OCI-LY1 (cell line): Measurements from ENCODE around the gene FAM107B.

ENCODE experiments used
- H2AFZ ChIP-seq: fragments of 200-600 bp; sonication (generic), shearing (Covaris generic); 2 replicates; pipeline ENCODE4 v1.6.0; 2014; ENCODE audit warnings: antibody characterized with exemption, mild to moderate bottlenecking, low read length
- H3F3A ChIP-seq: fragments of 200-600 bp; sonication (generic), shearing (Covaris generic); 2 replicates; pipeline ENCODE4 v1.6.0; 2014; ENCODE audit warnings: mild to moderate bottlenecking, antibody characterized with exemption, low read length, moderate library complexity; ENCODE audit not compliant: insufficient read depth
- H3K27ac ChIP-seq: fragments of 200-600 bp; sonication (generic); 2 replicates; pipeline ENCODE4 v1.5.1; 2014; ENCODE audit warnings: low read length, mixed run types, mild to moderate bottlenecking, low read depth; ENCODE audit not compliant: poor library complexity, severe bottlenecking
- H3K27me3 ChIP-seq: fragments of 200-600 bp; sonication (generic); 2 replicates; pipeline ENCODE4 v1.6.0; 2014; ENCODE audit warnings: antibody characterized with exemption, mild to moderate bottlenecking, low read length, moderate library complexity; ENCODE audit not compliant: insufficient read depth
- H3K36me3 ChIP-seq: fragments of 200-600 bp; sonication (generic); 2 replicates; pipeline ENCODE4 v1.6.1; 2014; ENCODE audit warnings: mild to moderate bottlenecking, antibody characterized with exemption, low read length, moderate library complexity, mixed read lengths; ENCODE audit not compliant: insufficient read depth
- H3K4me1 ChIP-seq: fragments of 200-600 bp; sonication (generic); 2 replicates; pipeline ENCODE4 v1.5.1; 2014; ENCODE audit warnings: mild to moderate bottlenecking, low read length, moderate library complexity; ENCODE audit not compliant: insufficient read depth, severe bottlenecking
- H3K4me2 ChIP-seq: fragments of 200-600 bp; sonication (generic), shearing (Covaris generic); 2 replicates; pipeline ENCODE4 v1.6.1; 2014; ENCODE audit warnings: low read length
- H3K4me3 ChIP-seq: fragments of 200-600 bp; sonication (generic); 2 replicates; pipeline ENCODE4 v1.5.1; 2014; ENCODE audit warnings: low read length, low read depth, mild to moderate bottlenecking, mixed read lengths; ENCODE audit not compliant: poor library complexity, severe bottlenecking
- H3K79me2 ChIP-seq: fragments of 200-600 bp; shearing (Covaris generic); 2 replicates; pipeline ENCODE4 v1.6.1; 2016; ENCODE audit warnings: mixed run types, low read length, mixed read lengths; ENCODE audit not compliant: insufficient read depth
- H3K9ac ChIP-seq: fragments of 200-600 bp; sonication (generic), shearing (Covaris generic); 2 replicates; pipeline ENCODE4 v1.6.1; 2014; ENCODE audit warnings: mild to moderate bottlenecking, low read length, mixed read lengths
- H3K9me2 ChIP-seq: fragments of 200-600 bp; sonication (generic), shearing (Covaris generic); 2 replicates; pipeline ENCODE4 v1.6.1; 2014; ENCODE audit warnings: low read depth, mild to moderate bottlenecking, low read length, mixed read lengths
- H3K9me3 ChIP-seq: fragments of 200-600 bp; shearing (Covaris generic); 2 replicates; pipeline ENCODE4 v1.6.1; 2014; ENCODE audit warnings: low read length, mixed read lengths
- H4K20me1 ChIP-seq: fragments of 200-600 bp; sonication (generic), shearing (Covaris generic); 2 replicates; pipeline ENCODE4 v1.6.0; 2016; ENCODE audit warnings: mild to moderate bottlenecking, low read length; ENCODE audit not compliant: insufficient read depth
- CTCF ChIP-seq: fragments of 200-600 bp; sonication (generic), shearing (Covaris generic); IDR thresholded peaks from 2 replicates; pipeline ENCODE4 v1.5.1; 2017; ENCODE audit warnings: mild to moderate bottlenecking, antibody characterized with exemption, low read length, moderate library complexity, mixed read lengths
- EZH2 ChIP-seq: fragments of 200-600 bp; sonication (generic), shearing (Covaris generic); IDR thresholded peaks from 2 replicates; pipeline ENCODE4 v1.8.0; 2017; ENCODE audit warnings: borderline replicate concordance, mixed run types, mild to moderate bottlenecking, antibody characterized with exemption, low read length, moderate library complexity, mixed read lengths

Gene FAM107B

GRCh38 chr10:14571866-14572507 lies 202.7 kb downstream of the FAM107B start:
- H2AFZ ChIP-seq = no peak overlapping the region
- H3K4me1 ChIP-seq = peaks cover 81% of the 10 kb centered on the region
- H3K9ac ChIP-seq = no peak overlapping the region; the same call in 1 of the 2 replicates
- TF ChIP-seq CTCF = no peak
- peaks cover 2% of the 10 kb centered on the region; the same call in 1 of the 2 replicates for H4K20me1 ChIP-seq
- peak overlapping the region; percentile 18 for H3K4me3 ChIP-seq
- H3K79me2 ChIP-seq = peaks cover 97% of the 10 kb centered on the region
- no peaks in the 10 kb centered on the region for H3K27me3 ChIP-seq
- H3K4me2 ChIP-seq = peak overlapping the region; percentile 55
- no peaks in the 10 kb centered on the region for H3K9me3 ChIP-seq
- H3F3A ChIP-seq = no peaks in the 10 kb centered on the region
- H3K9me2 ChIP-seq = no peaks in the 10 kb centered on the region
- peak overlapping the region; percentile 80 for H3K27ac ChIP-seq
- H3K36me3 ChIP-seq = peaks cover 64% of the 10 kb centered on the region

GRCh38 chr10:14570800-14571199 lies 203.9 kb downstream of the FAM107B start:
- TF ChIP-seq CTCF = no peak
- no peak for TF ChIP-seq EZH2
- H4K20me1 ChIP-seq = peaks cover 2% of the 10 kb centered on the region; the same call in 1 of the 2 replicates
- peak overlapping the region; percentile 24; the same call in 1 of the 2 replicates for H3K4me2 ChIP-seq
- no peaks in the 10 kb centered on the region for H3K9me3 ChIP-seq
- H3F3A ChIP-seq = no peaks in the 10 kb centered on the region
- H3K36me3 ChIP-seq = peaks cover 62% of the 10 kb centered on the region
- H3K9me2 ChIP-seq = no peaks in the 10 kb centered on the region
- H3K4me3 ChIP-seq = no peak overlapping the region
- H3K27me3 ChIP-seq = no peaks in the 10 kb centered on the region
- peaks cover 78% of the 10 kb centered on the region for H3K4me1 ChIP-seq
- no peak overlapping the region for H2AFZ ChIP-seq
- H3K27ac ChIP-seq = peak overlapping the region; percentile 80
- H3K79me2 ChIP-seq = peaks cover 94% of the 10 kb centered on the region
- no peak overlapping the region for H3K9ac ChIP-seq

GRCh38 chr10:14569274-14570060 lies 205.2 kb downstream of the FAM107B start:
- peak overlapping the region; percentile 80 for H3K27ac ChIP-seq
- peaks cover 94% of the 10 kb centered on the region for H3K79me2 ChIP-seq
- H3K9ac ChIP-seq = no peak overlapping the region
- H3F3A ChIP-seq = no peaks in the 10 kb centered on the region
- no peak overlapping the region for H3K4me3 ChIP-seq
- H2AFZ ChIP-seq = no peak overlapping the region
- H3K4me2 ChIP-seq = no peak overlapping the region; the same call in 1 of the 2 replicates
- H4K20me1 ChIP-seq = peaks cover 2% of the 10 kb centered on the region; the same call in 1 of the 2 replicates
- H3K9me3 ChIP-seq = no peaks in the 10 kb centered on the region
- peaks cover 64% of the 10 kb centered on the region for H3K36me3 ChIP-seq
- no peaks in the 10 kb centered on the region for H3K9me2 ChIP-seq
- no peak for TF ChIP-seq EZH2
- TF ChIP-seq CTCF = no peak
- H3K4me1 ChIP-seq = peaks cover 78% of the 10 kb centered on the region
- H3K27me3 ChIP-seq = no peaks in the 10 kb centered on the region
